ENCODE data around the gene MGAT1.
A peak's percentile ranks its signal among the peaks of the same experiment; 100 is the strongest.
"Not testable (repeated sequence)": the region's sequence is repeated elsewhere in the genome, so short reads cannot be mapped to it uniquely, and the experiment has no call there.

The MGAT1 gene

DNA sequence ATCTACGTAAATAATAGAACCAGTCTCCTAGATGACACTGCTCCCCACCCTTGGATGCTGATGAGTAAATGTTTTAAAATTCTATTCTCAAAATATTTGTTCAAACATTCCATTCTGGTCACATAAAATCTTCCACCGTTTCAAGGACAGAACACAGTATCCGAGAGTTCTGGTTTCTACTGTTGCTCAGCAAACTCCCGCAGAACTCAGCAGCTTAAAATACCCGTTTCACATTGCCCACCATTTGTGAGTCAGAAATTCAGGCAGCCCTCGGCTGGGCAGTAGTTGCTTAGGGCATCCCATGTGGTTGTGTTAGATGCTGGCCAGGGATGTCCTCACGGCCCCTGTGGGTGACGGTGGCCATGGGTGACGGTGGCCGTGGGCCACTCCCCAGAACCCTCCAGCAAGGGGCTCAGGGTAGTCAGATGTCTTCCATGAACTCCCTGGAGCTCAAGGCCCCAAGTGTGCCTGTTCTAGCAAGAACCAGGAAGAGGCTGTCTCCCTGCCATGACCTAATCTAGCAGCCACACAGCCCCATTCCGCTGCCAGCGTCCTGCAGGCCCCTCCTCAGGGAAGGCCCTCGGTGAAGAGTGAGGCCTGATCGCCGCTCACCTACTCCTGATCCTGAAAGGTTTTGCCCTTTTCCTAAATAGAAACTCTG lies 17.4 kb downstream of the MGAT1 start:
- DNase-seq (ENCODE audit: low spot score), result no peak

DNA sequence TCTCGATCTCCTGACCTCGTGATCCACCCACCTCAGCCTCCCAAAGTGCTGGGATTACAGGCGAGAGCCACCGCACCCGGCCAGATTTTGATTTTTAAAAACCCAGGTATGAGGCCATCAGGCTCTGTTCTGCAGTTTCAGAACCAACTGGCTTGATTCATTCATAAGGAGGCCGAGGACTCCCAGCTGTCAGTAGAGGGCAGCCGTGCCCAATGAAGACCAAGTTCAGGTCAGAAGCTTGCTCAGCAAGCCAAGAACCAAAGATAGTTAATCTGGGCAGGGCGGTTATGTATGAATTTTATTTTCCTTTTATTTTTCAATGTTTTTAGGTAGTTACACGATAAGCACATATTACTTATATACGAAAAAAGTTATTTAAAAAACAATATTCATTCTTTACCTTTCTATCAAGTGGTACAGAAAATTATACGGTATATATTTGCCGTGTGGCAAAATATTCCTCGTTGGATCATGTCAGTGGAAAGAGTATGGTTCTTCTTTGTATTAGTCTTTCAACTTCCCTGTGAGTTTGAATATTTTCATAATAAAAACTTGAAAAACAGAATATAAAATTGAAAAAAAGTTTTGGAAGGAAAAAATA lies 18.0 kb downstream of the MGAT1 start:
- DNase-seq (ENCODE audit: low spot score), result peak; percentile 91

DNA sequence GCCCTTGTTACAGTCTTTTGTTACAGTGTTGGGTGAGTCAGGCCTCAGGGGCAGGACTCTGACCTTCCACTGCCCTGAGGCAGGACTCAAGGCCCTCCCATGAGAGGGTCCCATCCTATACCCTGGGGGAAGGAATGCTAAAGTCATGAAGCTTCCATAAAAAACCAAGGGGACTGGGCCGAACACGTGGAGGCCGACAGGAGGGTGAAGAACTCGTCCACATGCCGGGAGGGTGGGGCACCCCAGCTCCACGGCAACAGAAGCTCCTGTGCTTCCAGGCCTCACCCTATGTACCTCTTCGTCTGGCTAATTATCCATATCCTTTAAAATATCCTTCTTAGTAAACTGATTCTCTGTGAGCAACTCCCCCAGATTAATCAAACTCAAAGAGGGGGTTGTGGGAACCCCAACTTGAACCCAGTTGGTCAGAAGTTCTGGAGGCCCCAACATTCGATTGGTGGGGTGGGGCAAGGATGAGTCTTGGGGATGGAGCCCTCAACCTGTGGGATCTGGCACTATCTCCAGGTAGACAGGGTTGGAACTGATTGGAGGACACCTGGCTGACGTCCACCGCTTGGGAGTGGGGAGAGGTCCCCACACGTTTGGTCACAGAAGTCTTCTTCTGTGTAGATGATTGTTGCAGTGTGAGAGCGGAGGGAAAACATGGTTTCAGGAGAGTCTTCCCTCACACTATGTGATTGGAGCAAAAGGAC lies 19.1 kb downstream of the MGAT1 start:
- no peak for DNase-seq (ENCODE audit: low spot score)

DNA sequence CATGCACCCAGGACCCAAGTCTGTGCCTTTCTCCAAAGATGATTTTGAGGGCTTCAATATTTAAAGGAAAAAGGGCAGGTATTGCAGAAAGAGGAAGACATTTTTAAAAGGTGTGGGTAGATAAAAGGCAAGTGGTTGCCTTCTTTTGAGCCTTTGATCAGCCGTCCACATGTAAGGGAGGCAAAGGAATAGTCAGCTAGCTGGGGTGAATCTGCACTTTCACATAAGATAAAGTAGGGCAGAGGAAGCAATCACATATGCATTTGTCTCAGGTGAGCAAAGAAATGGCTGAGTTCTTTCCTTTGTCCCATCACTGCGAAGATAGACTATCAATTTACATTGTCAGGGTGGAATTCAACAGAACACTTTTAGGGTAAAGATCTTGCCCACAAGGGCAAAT lies 19.9 kb downstream of the MGAT1 start:
- DNase-seq (ENCODE audit: low spot score), result peak; percentile 38

DNA sequence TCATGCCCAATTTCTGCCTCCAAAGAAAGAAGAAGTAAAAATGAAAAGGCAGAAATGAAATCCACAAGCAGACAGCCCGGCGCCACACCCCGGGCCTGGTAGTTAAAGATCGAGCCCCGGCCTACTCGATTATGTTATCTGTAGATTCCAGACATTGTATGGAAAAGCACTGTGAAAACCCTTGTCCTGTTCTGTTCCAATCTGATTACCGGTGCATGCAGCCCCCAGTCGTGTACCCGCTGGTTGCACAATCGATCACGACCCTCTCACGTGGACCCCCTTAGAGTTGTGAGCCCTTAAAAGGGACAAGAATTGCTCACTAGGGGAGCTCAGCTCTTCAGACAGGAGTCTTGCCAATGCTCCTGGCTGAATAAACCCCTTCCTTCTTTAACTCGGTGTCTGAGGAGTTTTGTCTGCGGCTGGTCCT lies 20.7 kb downstream of the MGAT1 start:
- peak; percentile 61 for DNase-seq (ENCODE audit: low spot score)

DNA sequence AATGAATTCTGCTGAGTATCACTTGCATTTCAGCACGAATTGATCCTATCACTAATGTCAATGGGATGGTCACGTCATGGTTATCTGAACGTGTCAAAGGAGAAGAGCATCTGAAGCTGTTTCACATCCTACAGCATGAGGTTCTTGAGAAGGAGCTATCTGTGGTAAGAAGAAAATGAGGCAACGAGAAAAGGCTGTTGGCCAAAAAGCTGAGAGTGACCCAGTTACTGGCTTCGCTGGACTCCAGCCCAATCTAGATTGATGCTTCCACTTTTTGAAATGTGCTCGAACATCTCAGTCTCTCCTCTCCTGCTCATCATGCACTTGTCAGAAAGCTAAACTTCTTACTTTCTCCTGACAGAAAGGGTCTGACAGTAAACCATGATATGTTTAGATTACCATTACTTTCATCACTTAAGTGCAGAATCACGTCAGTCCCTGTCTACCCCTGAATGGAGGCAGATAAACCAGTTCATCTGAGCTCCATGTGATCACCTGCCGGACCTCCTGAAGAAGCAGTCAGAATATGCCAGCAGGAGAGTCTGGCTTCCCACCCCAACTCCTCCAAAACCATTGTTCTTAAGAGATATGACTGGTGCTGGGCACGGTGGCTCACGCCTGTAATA lies 22.5 kb downstream of the MGAT1 start:
- DNase-seq (ENCODE audit: low spot score), result no peak

DNA sequence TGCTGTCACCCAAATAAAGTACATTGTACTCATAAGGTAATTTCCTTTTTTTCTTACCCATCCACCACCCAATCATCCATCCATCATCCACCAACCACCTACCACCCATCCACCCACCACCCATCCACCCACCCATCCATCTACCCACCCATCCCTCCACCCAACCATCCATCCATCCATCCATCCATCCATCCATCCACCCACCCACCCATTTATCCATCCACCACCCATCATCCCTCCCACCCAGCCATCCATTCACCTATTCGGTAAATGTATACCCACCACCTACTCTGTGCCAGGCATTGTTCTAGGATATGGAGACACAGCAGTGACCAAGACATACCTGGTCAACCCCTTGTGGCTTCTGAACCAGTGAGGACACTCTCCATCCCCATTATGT lies 25.1 kb downstream of the MGAT1 start:
- DNase-seq (ENCODE audit: low spot score), result no peak

DNA sequence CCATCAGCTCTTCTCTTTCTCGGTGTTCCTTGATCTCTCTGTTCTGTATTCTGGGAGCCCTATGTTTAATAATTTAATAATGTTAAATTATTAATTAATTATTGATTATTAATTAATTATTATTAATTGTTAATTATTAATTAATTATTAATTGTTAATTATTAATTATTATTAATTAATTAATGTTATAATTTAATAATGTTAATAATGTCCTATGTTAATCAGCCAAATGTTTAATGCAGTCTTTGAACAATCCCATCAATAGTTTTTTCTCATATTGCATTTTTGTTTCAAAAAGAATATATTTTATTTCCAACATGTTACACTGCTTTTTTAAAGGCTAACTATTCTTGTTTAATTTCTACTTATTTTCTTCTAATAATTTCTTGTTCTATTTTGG lies 26.2 kb downstream of the MGAT1 start:
- no peak for DNase-seq (ENCODE audit: low spot score)

DNA sequence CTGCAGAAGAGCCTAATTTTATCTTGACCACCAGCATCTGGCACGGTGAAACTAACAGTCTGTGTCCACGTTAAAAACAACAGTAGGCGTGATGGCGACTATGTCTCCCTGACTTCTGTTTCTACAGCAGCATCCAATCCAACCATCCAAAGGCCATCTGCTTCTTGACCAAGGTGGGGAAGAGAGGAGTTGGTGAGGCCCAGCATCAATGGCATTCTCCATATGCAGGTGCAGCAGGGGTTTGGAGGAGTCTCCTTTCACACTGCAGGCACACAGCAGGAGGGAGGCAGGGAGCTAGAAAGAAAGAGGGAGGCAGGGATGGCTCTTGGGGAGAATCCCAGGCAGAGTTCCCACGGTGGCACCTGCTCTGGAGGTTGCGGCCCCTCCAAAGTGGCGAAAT lies 27.0 kb downstream of the MGAT1 start:
- no peak for DNase-seq (ENCODE audit: low spot score)

DNA sequence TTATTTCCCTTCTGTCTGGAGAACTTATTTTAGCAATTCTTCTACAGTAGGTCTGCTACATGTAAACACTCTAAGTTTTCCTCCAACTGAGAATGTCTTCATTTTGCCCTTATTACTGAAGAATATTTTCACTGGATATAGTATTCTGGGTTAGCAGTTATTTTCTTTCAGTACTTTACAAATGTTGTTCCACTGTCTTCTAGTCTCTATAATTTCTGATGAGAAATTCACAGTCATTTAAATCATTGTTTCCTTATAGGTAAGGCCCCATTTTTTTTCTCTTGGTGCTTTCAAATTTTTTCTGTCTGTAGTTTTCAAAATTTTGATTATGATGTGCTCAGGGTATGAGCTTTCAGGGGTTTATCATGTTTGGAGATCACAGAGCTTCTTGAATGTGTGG lies 30.8 kb downstream of the MGAT1 start:
- no peak for DNase-seq (ENCODE audit: low spot score)

DNA sequence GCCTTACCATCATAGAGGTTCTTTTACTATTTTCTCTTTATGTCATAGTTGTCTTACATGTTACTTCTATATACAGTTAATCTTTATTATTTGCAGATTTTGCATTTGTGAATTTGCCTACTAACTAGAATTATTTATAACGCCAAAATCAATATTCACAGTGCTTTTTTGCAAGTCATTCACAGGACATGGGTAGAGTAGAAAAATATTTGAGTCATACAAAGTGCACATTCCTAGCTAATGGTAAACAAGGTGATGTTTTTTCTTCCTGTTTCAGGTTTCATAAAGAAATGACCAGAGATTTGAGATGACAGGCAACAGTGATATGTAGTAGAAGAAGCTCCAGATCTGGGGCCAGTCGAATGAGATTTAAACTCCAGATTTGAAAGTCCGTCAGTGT lies 32.8 kb downstream of the MGAT1 start:
- DNase-seq (ENCODE audit: low spot score), result no peak

DNA sequence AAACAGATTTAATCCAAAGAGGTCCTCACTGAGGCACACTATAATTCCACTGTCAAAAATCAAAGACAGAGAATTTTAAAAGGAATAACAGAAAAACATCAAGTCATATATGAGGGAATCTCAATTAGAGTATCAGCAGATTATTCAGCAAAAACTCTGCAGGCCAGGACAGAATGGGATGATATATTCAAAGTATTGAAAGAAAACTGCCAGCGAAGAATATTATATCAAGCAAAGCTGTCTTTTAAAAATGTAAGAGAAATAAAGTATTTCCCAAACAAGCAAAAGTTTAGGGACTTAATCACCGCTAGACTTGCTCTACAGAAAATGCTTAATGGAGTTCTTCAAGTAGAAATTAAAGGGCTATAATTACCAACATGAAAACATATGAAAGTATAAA lies 47.0 kb downstream of the MGAT1 start:
- DNase-seq (ENCODE audit: low spot score), result no peak

DNA sequence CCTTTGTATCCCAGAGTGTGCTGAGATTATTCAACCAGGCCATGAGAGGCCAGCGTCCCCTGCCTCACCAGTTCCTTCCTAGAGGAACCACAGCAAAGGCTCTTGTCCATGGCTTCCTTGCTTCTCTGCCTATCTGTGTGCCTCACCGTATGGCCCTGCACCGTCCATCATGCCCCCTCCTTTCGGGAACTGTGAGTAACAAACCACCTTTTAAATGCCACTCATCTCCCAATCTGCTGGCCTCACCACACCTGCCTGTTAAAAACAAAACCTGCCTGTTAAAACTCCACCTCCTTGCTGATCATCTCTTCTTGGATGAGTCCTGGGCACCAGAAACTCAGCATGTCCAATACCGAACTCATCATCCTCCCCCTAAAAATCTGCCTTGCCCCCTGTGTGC lies 58.4 kb downstream of the MGAT1 start:
- DNase-seq (ENCODE audit: low spot score), result no peak

DNA sequence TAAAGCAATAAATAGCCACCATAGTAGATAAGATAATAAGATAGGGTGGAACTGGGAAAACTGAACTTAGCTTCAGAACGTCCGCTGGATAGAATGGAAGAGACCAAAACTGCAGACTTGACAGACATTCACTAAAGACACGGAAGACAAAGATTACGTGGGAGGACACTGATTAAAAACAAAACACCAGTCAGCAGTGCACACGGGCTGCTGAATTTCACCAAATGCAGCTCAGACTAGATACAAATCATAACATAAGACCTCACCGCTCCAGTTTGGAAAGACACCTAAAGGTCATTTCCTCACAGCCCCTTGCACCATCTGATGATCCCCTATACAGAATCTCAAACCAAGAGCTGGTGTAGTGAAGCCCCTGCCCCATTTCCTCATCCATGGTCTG lies 59.9 kb downstream of the MGAT1 start:
- no peak for DNase-seq (ENCODE audit: low spot score)

DNA sequence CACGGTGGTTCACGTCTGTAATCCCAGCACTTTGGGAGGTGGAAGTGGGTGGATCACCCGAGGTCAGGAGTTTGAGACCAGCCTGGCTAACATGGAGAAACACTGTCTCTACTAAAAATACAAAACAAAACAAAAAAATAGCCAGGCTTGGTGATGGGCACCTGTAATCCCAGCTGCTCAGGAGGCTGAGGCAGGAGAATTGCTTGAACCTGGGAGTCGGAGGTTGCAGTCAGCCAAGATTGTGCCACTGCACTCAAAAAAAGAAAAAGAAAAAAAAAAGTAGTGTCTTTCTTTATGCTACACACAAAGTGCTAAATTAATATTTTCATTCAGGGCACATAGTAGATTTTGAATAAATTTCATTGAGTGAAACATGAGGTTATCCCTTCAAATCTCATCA lies 61.7 kb downstream of the MGAT1 start:
- not testable (repeated sequence) for DNase-seq (ENCODE audit: low spot score)

DNA sequence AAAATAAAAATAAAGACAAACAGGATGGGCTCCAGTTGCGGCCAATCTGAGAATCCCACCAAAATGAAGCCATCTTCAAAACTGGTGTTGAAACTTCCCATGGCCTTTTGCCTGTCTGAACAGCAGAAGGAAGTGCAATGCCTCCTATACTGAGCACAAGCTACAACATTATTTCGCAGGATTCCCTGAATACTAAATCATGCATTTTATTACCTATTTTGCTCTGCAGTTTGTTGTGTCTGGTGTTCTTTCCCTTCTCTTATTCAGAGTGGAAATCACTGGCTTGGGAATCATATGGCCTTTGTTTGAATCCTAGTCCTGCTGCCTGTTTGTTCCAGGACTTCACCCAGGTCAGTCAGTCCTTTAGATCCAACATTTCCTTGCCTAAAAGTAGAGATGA lies 62.6 kb downstream of the MGAT1 start, which contains the start of gene OR2Y1:
OR2Y1 (minus strand) TSS at position 101 of the 400 bp plus-strand sequence; CDS start at position 101, 0 bp downstream.
- no peak for DNase-seq (ENCODE audit: low spot score)

DNA sequence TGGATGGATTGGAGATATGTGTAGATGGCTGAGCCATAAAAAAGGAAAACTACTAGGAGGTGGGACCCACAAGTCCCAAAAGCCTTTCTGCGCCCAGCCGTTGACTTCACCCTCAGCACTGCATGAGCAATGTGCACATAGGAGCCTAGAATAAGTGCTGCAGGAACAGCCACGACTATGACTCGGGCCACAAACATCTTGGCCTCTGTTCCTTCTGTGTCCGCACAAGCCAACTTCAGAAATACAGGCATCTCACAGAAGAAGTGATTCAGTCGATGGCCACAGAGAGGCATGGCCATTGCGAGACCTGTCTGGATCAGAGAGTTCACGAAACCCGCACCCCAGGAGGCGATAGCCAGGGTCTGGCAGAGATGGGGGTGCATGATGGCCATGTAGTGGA lies 63.3 kb downstream of the MGAT1 start:
- no peak for DNase-seq (ENCODE audit: low spot score)

DNA sequence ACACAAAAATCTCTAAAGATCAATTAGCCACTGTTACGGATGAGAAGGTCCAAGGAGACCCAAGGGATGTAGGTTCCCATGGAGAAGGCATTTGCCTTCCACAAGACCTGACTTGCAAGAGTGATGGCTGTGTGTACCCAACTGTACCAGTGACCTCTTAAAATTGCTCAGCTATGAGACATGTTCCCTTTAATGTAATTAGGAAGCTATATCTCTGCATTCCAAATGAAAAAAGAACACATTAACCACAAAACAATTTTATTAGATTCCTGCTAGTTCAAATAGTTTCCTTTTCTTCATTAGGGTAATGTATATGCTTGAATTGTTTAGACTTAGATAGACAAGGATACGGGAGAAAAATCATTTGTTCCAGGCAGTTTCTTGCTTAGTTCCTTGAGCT lies 66.1 kb downstream of the MGAT1 start:
- DNase-seq (ENCODE audit: low spot score), result no peak

Data from hematopoietic multipotent progenitor cell treated with erythropoietin and hydrocortisone succinate and interleukin-3 and kit ligand, for 17 days (in vitro differentiated cells).